NCI-H1694 (cell line): Measurements from ENCODE around the gene SPATC1L.

Source experiments
- DNase-seq: peaks from one replicate; lab custom pipeline; 2025; lab: John Stamatoyannopoulos, UW

The SPATC1L gene

GRCh38 chr21:46131838-46132651 is 52.2 kb downstream of the SPATC1L start:
- no peak for DNase-seq

DNA sequence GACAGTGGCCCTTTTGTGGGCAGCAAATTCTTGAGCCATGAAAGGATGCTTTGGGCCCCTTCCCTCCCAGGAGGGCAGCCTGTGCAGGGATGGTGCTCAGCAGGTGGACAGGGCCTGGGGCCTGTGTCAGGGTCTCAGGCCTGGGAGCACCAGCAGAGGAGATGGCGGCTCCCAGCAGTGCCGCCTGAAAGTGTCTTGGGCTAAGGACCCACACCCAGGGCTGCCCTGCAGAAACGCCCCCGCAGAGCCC is 52.7 kb downstream of the SPATC1L start:
- no peak for DNase-seq

- no peak for DNase-seq
Observed at GRCh38 chr21:46130831-46131587, 53.2 kb downstream of the SPATC1L start.

GRCh38 chr21:46129846-46130651 is 54.2 kb downstream of the SPATC1L start:
- DNase-seq, result no peak

GRCh38 chr21:46128933-46129571 is 55.2 kb downstream of the SPATC1L start:
- no peak for DNase-seq

DNA sequence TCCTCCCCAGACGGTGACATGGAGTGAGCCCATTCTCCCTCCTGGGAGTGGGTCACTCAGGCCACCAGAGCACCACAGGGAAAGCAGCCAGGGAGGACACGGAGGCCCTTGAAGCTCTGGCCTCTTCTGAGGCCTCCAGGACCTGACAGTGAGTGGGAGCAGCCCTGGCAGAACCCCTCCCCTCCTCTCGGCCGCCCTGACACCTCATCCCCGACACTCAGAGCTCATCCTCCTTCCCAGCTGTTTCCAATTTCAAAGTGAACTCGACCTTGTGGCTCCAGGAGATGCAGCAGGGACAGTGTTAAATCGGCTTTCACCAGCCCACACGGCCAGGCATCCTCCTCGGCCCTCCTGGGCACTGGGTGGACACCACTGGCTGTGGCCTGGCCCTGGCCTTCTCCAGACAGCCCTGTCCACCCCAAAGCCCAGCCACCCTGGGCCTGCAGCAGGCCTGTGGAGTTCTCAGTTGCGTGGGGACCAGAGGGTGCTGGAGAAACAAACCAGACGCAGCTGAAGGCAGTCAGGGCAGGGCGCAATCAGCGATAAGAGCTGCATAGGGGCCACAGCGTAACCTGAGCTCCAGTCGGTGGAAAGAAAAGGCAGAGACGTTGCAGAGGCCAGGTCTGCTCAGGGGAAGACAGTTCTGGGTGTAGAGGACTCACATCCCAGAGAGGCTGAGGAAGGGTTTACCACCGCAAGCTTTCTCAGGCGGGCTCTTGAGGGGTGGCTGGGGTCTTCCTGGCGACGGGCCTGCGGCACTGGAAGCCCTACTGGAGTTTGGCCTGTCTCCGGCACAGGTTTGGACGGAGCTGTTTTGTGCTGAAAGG is 55.9 kb downstream of the SPATC1L start:
- DNase-seq, result no peak

- DNase-seq, result no peak
Observed at GRCh38 chr21:46127239-46128105, 56.8 kb downstream of the SPATC1L start.

- no peak for DNase-seq
Observed at GRCh38 chr21:46126309-46127238, 57.7 kb downstream of the SPATC1L start.

DNA sequence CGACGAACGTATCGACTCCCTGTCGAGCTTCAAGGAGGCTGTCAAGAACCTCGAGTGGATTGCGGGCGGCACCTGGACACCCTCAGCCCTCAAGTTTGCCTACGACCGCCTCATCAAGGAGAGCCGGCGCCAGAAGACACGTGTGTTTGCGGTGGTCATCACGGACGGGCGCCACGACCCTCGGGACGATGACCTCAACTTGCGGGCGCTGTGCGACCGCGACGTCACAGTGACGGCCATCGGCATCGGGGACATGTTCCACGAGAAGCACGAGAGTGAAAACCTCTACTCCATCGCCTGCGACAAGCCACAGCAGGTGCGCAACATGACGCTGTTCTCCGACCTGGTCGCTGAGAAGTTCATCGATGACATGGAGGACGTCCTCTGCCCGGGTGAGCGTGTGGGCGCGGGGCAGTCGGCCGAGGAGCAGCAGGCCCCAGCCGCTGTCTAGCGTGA is 58.4 kb downstream of the SPATC1L start:
- no peak for DNase-seq

DNA sequence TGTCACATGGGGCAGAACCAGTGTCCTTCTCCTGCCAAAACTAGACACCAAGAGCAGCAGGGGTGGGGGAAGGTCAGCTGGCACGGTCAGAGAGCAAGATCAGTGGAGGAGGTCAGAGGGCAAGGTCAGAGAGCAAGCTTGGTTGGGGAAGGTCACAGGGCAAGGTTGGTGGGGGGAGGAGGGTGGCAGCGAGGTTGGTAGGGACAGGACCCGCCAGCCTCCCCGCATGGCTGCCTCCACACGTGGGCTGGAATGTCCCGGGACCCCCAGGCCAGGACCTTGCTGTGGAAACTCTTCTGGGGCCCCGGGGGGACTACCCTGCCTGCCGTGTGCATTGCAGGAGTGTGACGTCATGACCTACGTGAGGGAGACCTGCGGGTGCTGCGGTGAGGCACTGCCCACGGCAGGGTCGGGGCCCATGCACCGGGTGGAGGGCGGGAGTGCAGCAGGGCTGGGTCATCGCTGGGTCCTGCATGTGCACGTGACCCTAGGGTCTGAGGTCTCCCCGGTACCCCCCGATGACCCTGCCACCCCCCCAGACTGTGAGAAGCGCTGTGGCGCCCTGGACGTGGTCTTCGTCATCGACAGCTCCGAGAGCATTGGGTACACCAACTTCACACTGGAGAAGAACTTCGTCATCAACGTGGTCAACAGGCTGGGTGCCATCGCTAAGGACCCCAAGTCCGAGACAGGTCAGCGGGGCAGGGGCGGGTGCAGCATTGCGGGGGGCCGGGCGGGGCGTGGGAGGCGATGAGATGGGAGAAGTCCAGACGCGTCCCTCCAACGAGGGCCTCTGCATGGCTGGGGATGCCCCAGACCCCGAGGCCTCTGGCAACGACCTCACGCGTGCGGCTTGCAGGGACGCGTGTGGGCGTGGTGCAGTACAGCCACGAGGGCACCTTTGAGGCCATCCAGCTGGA is 59.1 kb downstream of the SPATC1L start:
- DNase-seq, result no peak

DNA sequence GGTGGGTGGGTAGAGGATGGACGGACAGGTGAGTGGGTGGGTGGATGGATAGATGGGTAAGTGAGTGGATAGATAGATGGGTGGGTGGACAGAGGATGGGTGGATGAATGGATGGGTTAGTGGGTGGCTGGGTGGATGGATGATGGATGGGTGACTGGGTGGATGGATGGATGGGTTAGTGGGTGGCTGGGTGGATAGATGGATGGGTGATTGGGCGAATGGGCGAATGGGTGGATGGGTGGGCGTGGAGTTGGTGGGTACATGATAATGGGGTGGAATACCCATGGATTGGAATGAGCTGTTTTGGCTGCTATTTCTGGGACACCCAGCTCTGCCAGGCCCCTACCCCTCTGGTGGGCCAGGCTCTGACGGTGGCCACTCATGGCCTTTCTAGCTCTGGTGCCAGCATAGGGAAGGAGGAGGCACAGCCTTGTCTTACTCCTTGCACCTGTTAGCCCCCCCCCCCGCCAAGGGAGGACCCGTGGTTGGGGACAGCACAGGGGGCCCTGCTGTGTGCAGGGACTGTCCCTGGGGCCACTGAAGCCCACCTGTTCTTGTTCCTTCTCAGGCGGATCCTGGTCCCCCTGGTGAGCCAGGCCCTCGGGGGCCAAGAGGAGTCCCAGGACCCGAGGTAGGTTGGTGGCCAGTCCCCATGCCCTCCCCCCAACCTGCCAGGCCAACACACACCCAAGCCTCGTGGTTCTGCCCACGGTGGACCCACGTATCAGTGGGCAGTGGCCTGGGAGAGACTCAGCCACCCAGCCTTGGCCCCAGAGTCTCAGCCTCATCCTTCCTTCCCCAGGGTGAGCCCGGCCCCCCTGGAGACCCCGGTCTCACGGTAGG is 60.0 kb downstream of the SPATC1L start:
- DNase-seq, result no peak

DNA sequence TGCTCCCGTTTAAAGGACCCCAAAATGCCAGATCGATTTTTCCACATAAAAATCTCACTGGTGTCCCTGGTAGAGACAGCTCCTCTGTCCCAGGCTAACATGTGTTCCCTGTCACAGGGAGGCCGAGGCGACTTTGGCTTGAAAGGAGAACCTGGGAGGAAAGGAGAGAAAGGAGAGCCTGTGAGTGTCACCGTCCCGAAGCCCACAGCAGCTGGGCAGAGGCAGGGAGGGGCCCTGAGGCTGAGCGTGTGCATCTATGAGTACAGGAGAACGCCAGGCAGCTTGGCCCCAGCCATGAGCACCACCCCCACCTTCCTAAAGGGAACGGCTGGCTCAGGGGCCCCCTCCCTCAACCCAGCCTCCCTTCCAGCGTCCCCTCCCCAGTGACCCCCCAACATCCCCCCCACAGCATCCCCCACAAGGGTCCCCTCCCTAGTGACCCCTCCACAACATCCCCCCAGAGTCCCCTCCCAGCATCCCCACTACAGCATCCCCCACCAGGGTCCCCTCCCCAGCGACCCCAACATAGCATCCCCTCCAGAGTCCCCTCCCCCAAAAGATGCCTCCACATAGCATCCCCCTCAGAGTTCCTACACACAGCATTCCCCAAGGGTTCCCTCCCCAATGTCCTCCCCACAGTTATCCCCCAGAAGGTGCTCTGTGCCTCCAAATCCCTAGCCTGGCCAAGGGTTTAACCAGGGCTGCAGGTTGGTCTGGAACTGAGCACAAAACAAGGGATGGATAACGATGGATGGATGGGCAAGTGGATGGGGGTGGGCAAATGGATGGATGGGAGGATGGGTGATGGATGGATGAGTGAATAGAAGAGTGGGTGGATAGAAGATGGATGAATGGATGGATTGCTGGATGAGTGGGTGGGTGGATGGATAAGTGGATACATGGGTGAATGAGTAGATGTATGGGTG is 61.2 kb downstream of the SPATC1L start:
- no peak for DNase-seq

DNA sequence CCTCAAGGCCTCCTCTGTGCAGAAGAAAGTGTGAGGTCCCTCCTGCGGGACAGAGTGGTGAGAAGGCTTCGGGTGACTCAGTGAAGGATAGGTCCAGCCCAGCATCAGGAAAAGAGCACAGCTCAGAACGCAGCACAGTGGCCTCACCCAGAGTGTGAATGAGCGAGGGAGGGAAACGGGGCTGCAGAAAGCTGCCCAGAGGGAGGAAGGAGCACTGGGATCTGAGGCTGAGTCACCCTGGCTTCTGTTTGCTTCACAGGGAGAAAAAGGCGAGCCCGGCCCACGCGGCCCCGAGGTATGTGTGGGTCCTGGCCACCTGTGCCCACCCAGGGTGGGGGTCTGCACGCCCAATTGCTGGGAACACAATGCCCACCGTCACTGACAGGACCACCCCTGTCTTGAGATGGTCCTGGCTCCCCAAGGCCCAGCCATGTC is 62.0 kb downstream of the SPATC1L start:
- DNase-seq, result no peak

DNA sequence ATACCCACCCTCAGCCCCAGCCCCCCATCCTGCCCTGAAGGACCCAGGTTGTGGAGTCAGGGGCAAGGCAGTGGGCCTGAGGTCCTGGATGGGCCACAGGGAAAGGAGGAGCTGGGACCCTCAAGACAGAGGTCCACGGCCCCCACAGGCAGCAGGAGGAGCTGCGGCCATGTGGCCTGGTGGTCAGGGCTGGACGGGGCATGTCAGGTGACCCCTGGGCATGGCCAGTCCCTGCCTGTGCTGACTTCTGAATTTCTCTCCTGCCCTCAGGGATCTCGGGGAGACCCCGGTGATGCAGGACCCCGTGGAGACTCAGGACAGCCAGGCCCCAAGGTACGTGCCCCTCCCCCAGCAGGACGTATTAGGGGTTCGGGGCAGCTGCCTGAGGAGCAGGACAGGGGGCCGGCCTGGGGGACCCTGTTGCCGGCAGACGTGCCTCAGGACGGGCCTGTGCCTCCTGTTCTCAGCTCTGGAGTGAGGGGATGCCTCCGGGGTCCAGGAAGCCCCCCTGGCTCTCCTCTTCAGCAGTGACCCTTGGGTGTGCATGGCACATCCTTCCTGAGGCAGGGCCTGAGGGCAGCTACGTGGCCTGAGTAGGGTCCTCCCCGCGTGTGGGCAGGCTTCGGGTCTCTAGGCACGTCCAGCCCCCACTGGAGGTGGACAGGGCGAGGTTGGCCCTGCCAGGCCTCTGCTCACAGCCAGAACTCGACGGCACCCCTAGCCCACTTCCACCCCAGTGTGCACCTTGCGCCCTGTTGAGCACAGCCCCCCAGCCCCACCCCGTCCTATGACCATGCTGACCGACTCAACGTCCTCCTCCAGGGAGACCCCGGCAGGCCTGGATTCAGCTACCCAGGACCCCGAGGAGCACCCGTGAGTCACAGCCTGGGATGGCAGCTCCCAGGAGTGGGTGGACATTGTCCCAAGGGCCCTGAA is 62.7 kb downstream of the SPATC1L start:
- no peak for DNase-seq
